Measurements from ENCODE around the gene DMRTB1.

DNA sequence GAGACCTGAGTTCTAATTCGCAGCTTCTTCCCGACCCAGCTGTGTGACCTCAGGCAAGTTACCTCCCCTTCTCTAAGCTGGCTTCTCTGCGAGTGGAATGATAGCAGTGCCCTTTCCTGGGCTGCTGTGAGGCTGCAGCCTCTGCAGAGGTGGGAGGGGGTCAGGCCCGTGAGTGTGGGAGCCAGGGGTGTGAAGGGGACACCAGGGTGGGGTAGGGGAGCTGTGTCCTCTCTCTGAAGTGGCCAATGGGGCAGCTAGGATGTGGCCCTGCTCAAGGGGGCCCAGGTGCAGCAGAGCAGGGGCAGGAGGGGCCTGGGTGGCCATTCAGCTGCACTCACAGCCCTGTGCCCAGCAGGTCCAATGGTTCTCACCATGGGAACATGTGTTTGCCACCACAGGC lies 24.5 kb downstream of the DMRTB1 start:
- TF ChIP-seq, protein P1, sequence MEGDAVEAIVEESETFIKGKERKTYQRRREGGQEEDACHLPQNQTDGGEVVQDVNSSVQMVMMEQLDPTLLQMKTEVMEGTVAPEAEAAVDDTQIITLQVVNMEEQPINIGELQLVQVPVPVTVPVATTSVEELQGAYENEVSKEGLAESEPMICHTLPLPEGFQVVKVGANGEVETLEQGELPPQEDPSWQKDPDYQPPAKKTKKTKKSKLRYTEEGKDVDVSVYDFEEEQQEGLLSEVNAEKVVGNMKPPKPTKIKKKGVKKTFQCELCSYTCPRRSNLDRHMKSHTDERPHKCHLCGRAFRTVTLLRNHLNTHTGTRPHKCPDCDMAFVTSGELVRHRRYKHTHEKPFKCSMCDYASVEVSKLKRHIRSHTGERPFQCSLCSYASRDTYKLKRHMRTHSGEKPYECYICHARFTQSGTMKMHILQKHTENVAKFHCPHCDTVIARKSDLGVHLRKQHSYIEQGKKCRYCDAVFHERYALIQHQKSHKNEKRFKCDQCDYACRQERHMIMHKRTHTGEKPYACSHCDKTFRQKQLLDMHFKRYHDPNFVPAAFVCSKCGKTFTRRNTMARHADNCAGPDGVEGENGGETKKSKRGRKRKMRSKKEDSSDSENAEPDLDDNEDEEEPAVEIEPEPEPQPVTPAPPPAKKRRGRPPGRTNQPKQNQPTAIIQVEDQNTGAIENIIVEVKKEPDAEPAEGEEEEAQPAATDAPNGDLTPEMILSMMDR (IDR thresholded peaks at IDR 0.05 in 8 of 11, conservative IDR thresholded peaks at IDR 0.05 in 3 of 11), result no peak
- no peak for TF ChIP-seq POLR2A (IDR thresholded peaks at IDR 0.05)
